ENCODE data around the gene TMEM255B. TPM values are rescaled to one million over a fixed set of nuclear protein-coding genes. Genes with fewer than 3 reads are reported as not detected.
A peak's percentile ranks its signal among the peaks of the same experiment; 100 is the strongest.

Gene TMEM255B
- total RNA-seq, 2 experiments from 2014 or later: 1.4 to 1.6 TPM

- Mint-ChIP-seq H3K4me1 (no peaks in the 10 kb centered on the region), H3K27ac (no peak overlapping the region), H3K27me3 (no peaks in the 10 kb centered on the region), H3K9me3 (no peaks in the 10 kb centered on the region), H3K4me3 (no peak overlapping the region), H3K36me3 (no peaks in the 10 kb centered on the region)
- POLR2A ChIA-PET: no interaction called here
- ATAC-seq (ENCODE audit: low read depth): no peak
- DNase-seq: peak; percentile 15
Measured at GRCh38 chr13:113796964-113797676, 38.1 kb downstream of the TMEM255B start.

GRCh38 chr13:113798200-113798811 is 39.3 kb downstream of the TMEM255B start:
- Mint-ChIP-seq H3K4me1 (no peaks in the 10 kb centered on the region), H3K27ac (no peak overlapping the region), H3K27me3 (no peaks in the 10 kb centered on the region), H3K4me3 (no peak overlapping the region), H3K9me3 (no peaks in the 10 kb centered on the region), H3K36me3 (no peaks in the 10 kb centered on the region)
- POLR2A ChIA-PET: no interaction called here
- ATAC-seq (ENCODE audit: low read depth) (no peak), DNase-seq (no peak)

- no peak overlapping the region for H3K4me3 Mint-ChIP-seq
- ATAC-seq (ENCODE audit: low read depth) (no peak), DNase-seq (no peak)
- POLR2A ChIA-PET: no interaction called here
- no peaks in the 10 kb centered on the region for H3K36me3 Mint-ChIP-seq
- no peak overlapping the region for H3K27ac Mint-ChIP-seq
- H3K9me3 Mint-ChIP-seq: no peaks in the 10 kb centered on the region
- H3K4me1 Mint-ChIP-seq: no peaks in the 10 kb centered on the region
- H3K27me3 Mint-ChIP-seq: no peaks in the 10 kb centered on the region
Measured at GRCh38 chr13:113800576-113800926, 41.5 kb downstream of the TMEM255B start.

GRCh38 chr13:113801289-113801961 is 42.4 kb downstream of the TMEM255B start:
- Mint-ChIP-seq H3K9me3 (no peaks in the 10 kb centered on the region), H3K27ac (no peak overlapping the region), H3K4me3 (no peak overlapping the region), H3K4me1 (no peaks in the 10 kb centered on the region), H3K27me3 (no peaks in the 10 kb centered on the region), H3K36me3 (no peaks in the 10 kb centered on the region)
- POLR2A ChIA-PET: no interaction called here
- ATAC-seq (ENCODE audit: low read depth) (no peak), DNase-seq (no peak)

- no peaks in the 10 kb centered on the region for H3K36me3 Mint-ChIP-seq
- no peak overlapping the region for H3K4me3 Mint-ChIP-seq
- H3K9me3 Mint-ChIP-seq: no peaks in the 10 kb centered on the region
- H3K4me1 Mint-ChIP-seq: no peaks in the 10 kb centered on the region
- POLR2A ChIA-PET: no interaction called here
- DNase-seq: no peak
- ATAC-seq (ENCODE audit: low read depth): no peak
- H3K27me3 Mint-ChIP-seq: no peaks in the 10 kb centered on the region
- H3K27ac Mint-ChIP-seq: no peak overlapping the region
Measured at GRCh38 chr13:113802090-113802531, 43.1 kb downstream of the TMEM255B start.

- ATAC-seq (ENCODE audit: low read depth) (no peak), DNase-seq (no peak)
- Mint-ChIP-seq H3K27ac (no peak overlapping the region), H3K36me3 (no peaks in the 10 kb centered on the region), H3K4me3 (no peak overlapping the region), H3K27me3 (no peaks in the 10 kb centered on the region), H3K4me1 (no peaks in the 10 kb centered on the region), H3K9me3 (no peaks in the 10 kb centered on the region)
- POLR2A ChIA-PET: no interaction called here
Measured at GRCh38 chr13:113802761-113803160, 43.7 kb downstream of the TMEM255B start.

GRCh38 chr13:113803409-113804016 is 44.5 kb downstream of the TMEM255B start:
- POLR2A ChIA-PET: no interaction called here
- Mint-ChIP-seq H3K4me3 (no peak overlapping the region), H3K27me3 (no peaks in the 10 kb centered on the region), H3K4me1 (no peaks in the 10 kb centered on the region), H3K36me3 (no peaks in the 10 kb centered on the region), H3K9me3 (no peaks in the 10 kb centered on the region), H3K27ac (no peak overlapping the region)
- ATAC-seq (ENCODE audit: low read depth): no peak
- DNase-seq: no peak

- ATAC-seq (ENCODE audit: low read depth) (no peak), DNase-seq (no peak)
- Mint-ChIP-seq H3K9me3 (no peaks in the 10 kb centered on the region), H3K36me3 (no peaks in the 10 kb centered on the region), H3K27ac (no peak overlapping the region), H3K27me3 (no peaks in the 10 kb centered on the region), H3K4me3 (no peak overlapping the region), H3K4me1 (no peaks in the 10 kb centered on the region)
- POLR2A ChIA-PET: no interaction called here
Measured at GRCh38 chr13:113804017-113804702, 45.1 kb downstream of the TMEM255B start.

GRCh38 chr13:113804703-113805430 is 45.8 kb downstream of the TMEM255B start:
- Mint-ChIP-seq H3K27me3 (no peaks in the 10 kb centered on the region), H3K4me1 (no peaks in the 10 kb centered on the region), H3K36me3 (no peaks in the 10 kb centered on the region), H3K27ac (no peak overlapping the region), H3K9me3 (no peaks in the 10 kb centered on the region), H3K4me3 (no peak overlapping the region)
- ATAC-seq (ENCODE audit: low read depth): no peak
- POLR2A ChIA-PET: no interaction called here
- no peak for DNase-seq

GRCh38 chr13:113805431-113806103 is 46.5 kb downstream of the TMEM255B start:
- Mint-ChIP-seq H3K36me3 (no peaks in the 10 kb centered on the region), H3K9me3 (no peaks in the 10 kb centered on the region), H3K4me3 (no peak overlapping the region), H3K27me3 (no peaks in the 10 kb centered on the region), H3K4me1 (no peaks in the 10 kb centered on the region), H3K27ac (no peak overlapping the region)
- POLR2A ChIA-PET: no interaction called here
- no peak for DNase-seq
- ATAC-seq (ENCODE audit: low read depth): no peak

- Mint-ChIP-seq H3K36me3 (no peaks in the 10 kb centered on the region), H3K27ac (no peak overlapping the region), H3K4me3 (no peak overlapping the region), H3K27me3 (no peaks in the 10 kb centered on the region), H3K9me3 (no peaks in the 10 kb centered on the region), H3K4me1 (no peaks in the 10 kb centered on the region)
- ATAC-seq (ENCODE audit: low read depth) (no peak), DNase-seq (no peak)
- POLR2A ChIA-PET: no interaction called here
Measured at GRCh38 chr13:113806104-113806471, 47.1 kb downstream of the TMEM255B start.

- DNase-seq: no peak
- POLR2A ChIA-PET: no interaction called here
Measured at GRCh38 chr13:113806526-113806925, 47.5 kb downstream of the TMEM255B start.

More at GRCh38 chr13:113806526-113806925, 47.5 kb downstream of the TMEM255B start:
- H3K36me3 Mint-ChIP-seq: no peaks in the 10 kb centered on the region
- no peaks in the 10 kb centered on the region for H3K27me3 Mint-ChIP-seq
- no peaks in the 10 kb centered on the region for H3K4me1 Mint-ChIP-seq
- no peak for ATAC-seq (ENCODE audit: low read depth)
- no peaks in the 10 kb centered on the region for H3K9me3 Mint-ChIP-seq
- no peak overlapping the region for H3K4me3 Mint-ChIP-seq
- no peak overlapping the region for H3K27ac Mint-ChIP-seq

All from activated naive CD8-positive, alpha-beta T cell treated with anti-CD3 and anti-CD28 coated beads, Interleukin-2, amount 10 ng/mL, durations not matched to agents 7 days and 5 days (primary cell).